Renal cortical epithelial cell (primary cell): ENCODE data around the gene B4GALT1. TPM values are rescaled to one million over a fixed set of nuclear protein-coding genes. Genes with fewer than 3 reads are reported as not detected.
"Not testable (repeated sequence)": the region's sequence is repeated elsewhere in the genome, so short reads cannot be mapped to it uniquely, and the experiment has no call there.

ENCODE experiments used
- DNase-seq: peaks from one replicate; pipeline ENCODE4 v3.0.0-alpha.2; 2011; ENCODE audit warnings: low read depth
- total RNA-seq: library from RNA; depleted of rRNA; stranded (reverse); fragments of >200 nt; gene quantifications from 2 replicates; pipeline ENCODE4 v1.2.3, GENCODE V29; 2014

B4GALT1 gene
- total RNA-seq, 1 donor from 2014 or later: 113 TPM

GRCh38 chr9:33103501-33104281, 63.4 kb downstream of the B4GALT1 start:
- DNase-seq: no peak

- peak; percentile 40 for DNase-seq
These were observed 64.5 kb downstream of the B4GALT1 start for GRCh38 chr9:33102551-33103210.

GRCh38 chr9:33101104-33101951, 65.8 kb downstream of the B4GALT1 start:
- DNase-seq: peak; percentile 88

GRCh38 chr9:33099754-33100153, 67.4 kb downstream of the B4GALT1 start:
- DNase-seq: no peak

- no peak for DNase-seq
These were observed 69.9 kb downstream of the B4GALT1 start for GRCh38 chr9:33097192-33097591.

GRCh38 chr9:33092634-33093033, 74.5 kb downstream of the B4GALT1 start:
- no peak for DNase-seq

GRCh38 chr9:33085672-33086071, 81.5 kb downstream of the B4GALT1 start:
- DNase-seq: not testable (repeated sequence)

- peak; percentile 13 for DNase-seq
These were observed 84.4 kb downstream of the B4GALT1 start for GRCh38 chr9:33082538-33083326.

GRCh38 chr9:33082128-33082527, 85.0 kb downstream of the B4GALT1 start:
- DNase-seq: no peak

GRCh38 chr9:33081128-33081851, 85.8 kb downstream of the B4GALT1 start:
- peak; percentile 88 for DNase-seq

- no peak for DNase-seq
These were observed 86.6 kb downstream of the B4GALT1 start for GRCh38 chr9:33080534-33080933.

- DNase-seq: peak; percentile 93
These were observed 90.8 kb downstream of the B4GALT1 start, which contains the start of gene SMU1 for GRCh38 chr9:33076046-33077004. TSS of gene SMU1 (minus strand) at chr9:33076674. CDS start at chr9:33076608, 66 bp downstream.

- DNase-seq: no peak
These were observed 98.1 kb downstream of the B4GALT1 start for GRCh38 chr9:33068991-33069390.

GRCh38 chr9:33065157-33066076, 101.7 kb downstream of the B4GALT1 start:
- DNase-seq: no peak
